PC-9 (cell line): ENCODE data around the gene MTMR10. TPM values are rescaled to one million over a fixed set of nuclear protein-coding genes. Genes with fewer than 3 reads are reported as not detected.

Experiments used
- BruUV-seq: library from RNA; stranded (reverse); fragments of 400-500 nt; replicated peaks from 2 replicates; lab custom pipeline; 2021; lab: Mats Ljungman, UMichigan
- CTCF ChIA-PET: fragments of 300-600 bp; sonication (Branson Sonifier 250); formaldehyde crosslinking; loops from one replicate; lab custom pipeline; 2022; ENCODE audit warnings: antibody characterized with exemption; lab: Charles Lee
- POLR2A ChIA-PET: fragments of 300-600 bp; sonication (Branson Sonifier 250); formaldehyde crosslinking; loops from one replicate; lab custom pipeline; 2022; ENCODE audit warnings: antibody characterized with exemption; ENCODE audit not compliant: unreplicated experiment; lab: Charles Lee
- DNase-seq, 2 experiments: peaks; one replicate each; pipeline versions ENCODE4 v3.0.0 to v3.0.0-alpha.2; 2015 to 2022; ENCODE audit warnings: mixed read lengths in 1 of 2
- H2AFZ ChIP-seq: fragments of 200-600 bp; sonication (generic); 2 replicates; pipeline ENCODE4 v1.8.1; 2017; ENCODE audit warnings: antibody characterized with exemption
- H3F3A ChIP-seq: fragments of 200-600 bp; sonication (generic); 2 replicates; pipeline ENCODE4 v1.8.1; 2017; ENCODE audit warnings: antibody characterized with exemption, mild to moderate bottlenecking, low read depth; ENCODE audit not compliant: insufficient read depth
- H3K27ac ChIP-seq: fragments of 200-600 bp; sonication (generic); 2 replicates; pipeline ENCODE4 v1.6.1; 2016; ENCODE audit warnings: mixed run types
- H3K27me3 ChIP-seq: fragments of 200-600 bp; sonication (generic); 2 replicates; pipeline ENCODE4 v1.6.1; 2016; ENCODE audit warnings: low read depth, mixed run types; ENCODE audit not compliant: insufficient read depth
- H3K36me3 ChIP-seq: fragments of 200-600 bp; sonication (generic); 2 replicates; pipeline ENCODE4 v1.6.1; 2016; ENCODE audit warnings: low read depth, mixed run types
- H3K4me1 ChIP-seq: fragments of 200-600 bp; sonication (generic); replicated peaks from 2 replicates; pipeline ENCODE4 v1.6.1; 2016; ENCODE audit warnings: mixed run types; ENCODE audit not compliant: insufficient read depth
- H3K4me2 ChIP-seq: fragments of 200-600 bp; sonication (generic); 2 replicates; pipeline ENCODE4 v1.6.1; 2017; ENCODE audit warnings: mixed run types
- H3K4me3 ChIP-seq: fragments of 200-600 bp; sonication (generic); 2 replicates; pipeline ENCODE4 v1.6.1; 2016; ENCODE audit warnings: mixed run types
- H3K79me2 ChIP-seq: fragments of 200-600 bp; sonication (generic); 2 replicates; pipeline ENCODE4 v1.6.1; 2017; ENCODE audit warnings: low read depth, mixed run types
- H3K9me2 ChIP-seq: fragments of 200-600 bp; sonication (generic); 2 replicates; pipeline ENCODE4 v1.8.1; 2017; ENCODE audit warnings: mild to moderate bottlenecking; ENCODE audit not compliant: insufficient read depth
- H3K9me3 ChIP-seq: fragments of 200-600 bp; sonication (generic); 2 replicates; pipeline ENCODE4 v1.8.1; 2016; ENCODE audit warnings: low read depth; ENCODE audit not compliant: insufficient read depth
- H4K20me1 ChIP-seq: fragments of 200-600 bp; sonication (generic); 2 replicates; pipeline ENCODE4 v1.8.1; 2017; ENCODE audit not compliant: insufficient read depth
- EZH2 ChIP-seq: fragments of 200-600 bp; sonication (generic); IDR thresholded peaks from 2 replicates; pipeline ENCODE4 v1.8.0; 2017; ENCODE audit warnings: antibody characterized with exemption, low read depth
- intact Hi-C: fragments of 100-400 bp; cut with micrococcal nuclease; formaldehyde crosslinking; loops from one replicate; pipeline ENCODE4 v1.10.0; 2022; ENCODE audit not compliant: unreplicated experiment
- total RNA-seq: library from RNA; stranded (reverse); gene quantifications from 2 replicates; pipeline ENCODE4 v1.2.3, GENCODE V29; 2021
- TF ChIP-seq, protein P1 (sequence below): fragments of 200-600 bp; sonication (generic); conservative IDR thresholded peaks from 2 replicates; pipeline ENCODE4 v1.6.1; 2017; ENCODE audit warnings: mixed run types, antibody characterized with exemption, mild to moderate bottlenecking, moderate library complexity

MTMR10 gene
- total RNA-seq, 1 experiment from 2014 or later = 6.2 TPM

- ChIA-PET CTCF (no interaction called here), POLR2A (no interaction called here)
- H2AFZ ChIP-seq = no peak overlapping the region
- no peaks in the 10 kb centered on the region for H3K79me2 ChIP-seq
- no TSS peak for BruUV-seq
- no peaks in the 10 kb centered on the region; the same call in 1 of the 2 replicates for H3K36me3 ChIP-seq
- no peaks in the 10 kb centered on the region for H3F3A ChIP-seq
- H3K4me3 ChIP-seq = no peak overlapping the region
- DNase-seq = no peak
- H3K4me1 ChIP-seq = no peaks in the 10 kb centered on the region
- no peaks in the 10 kb centered on the region for H4K20me1 ChIP-seq
- H3K9me2 ChIP-seq = no peaks in the 10 kb centered on the region
- H3K4me2 ChIP-seq = no peak overlapping the region
- no peak overlapping the region for H3K27ac ChIP-seq
- TF ChIP-seq, protein P1, sequence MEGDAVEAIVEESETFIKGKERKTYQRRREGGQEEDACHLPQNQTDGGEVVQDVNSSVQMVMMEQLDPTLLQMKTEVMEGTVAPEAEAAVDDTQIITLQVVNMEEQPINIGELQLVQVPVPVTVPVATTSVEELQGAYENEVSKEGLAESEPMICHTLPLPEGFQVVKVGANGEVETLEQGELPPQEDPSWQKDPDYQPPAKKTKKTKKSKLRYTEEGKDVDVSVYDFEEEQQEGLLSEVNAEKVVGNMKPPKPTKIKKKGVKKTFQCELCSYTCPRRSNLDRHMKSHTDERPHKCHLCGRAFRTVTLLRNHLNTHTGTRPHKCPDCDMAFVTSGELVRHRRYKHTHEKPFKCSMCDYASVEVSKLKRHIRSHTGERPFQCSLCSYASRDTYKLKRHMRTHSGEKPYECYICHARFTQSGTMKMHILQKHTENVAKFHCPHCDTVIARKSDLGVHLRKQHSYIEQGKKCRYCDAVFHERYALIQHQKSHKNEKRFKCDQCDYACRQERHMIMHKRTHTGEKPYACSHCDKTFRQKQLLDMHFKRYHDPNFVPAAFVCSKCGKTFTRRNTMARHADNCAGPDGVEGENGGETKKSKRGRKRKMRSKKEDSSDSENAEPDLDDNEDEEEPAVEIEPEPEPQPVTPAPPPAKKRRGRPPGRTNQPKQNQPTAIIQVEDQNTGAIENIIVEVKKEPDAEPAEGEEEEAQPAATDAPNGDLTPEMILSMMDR = no peak
- TF ChIP-seq EZH2 = no peak
- no peaks in the 10 kb centered on the region for H3K27me3 ChIP-seq
- no peaks in the 10 kb centered on the region for H3K9me3 ChIP-seq
- intact Hi-C loops = no loop called here
Measured at GRCh38 chr15:30939161-30939560, 52.3 kb downstream of the MTMR10 start.

DNA sequence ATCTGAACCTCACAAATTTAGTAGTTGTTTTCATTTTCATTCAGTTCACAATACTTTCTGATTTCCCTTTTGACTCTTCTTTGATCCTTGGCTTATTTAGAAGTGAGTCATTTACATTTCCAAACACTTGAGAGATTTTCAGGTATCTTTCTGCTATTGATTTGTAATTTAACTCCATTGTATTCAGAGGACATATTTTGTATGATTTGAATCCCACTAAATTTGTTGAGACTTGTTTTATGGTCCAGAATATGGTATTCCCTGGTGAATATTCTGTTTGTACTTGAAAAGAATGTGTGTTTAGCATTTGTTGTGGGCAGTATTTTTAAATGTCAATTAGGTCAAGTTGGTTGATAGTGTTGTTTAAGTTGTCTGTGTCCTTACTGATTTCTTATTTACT, 58.1 kb downstream of the MTMR10 start:
- intact Hi-C loops = no loop called here

DNA sequence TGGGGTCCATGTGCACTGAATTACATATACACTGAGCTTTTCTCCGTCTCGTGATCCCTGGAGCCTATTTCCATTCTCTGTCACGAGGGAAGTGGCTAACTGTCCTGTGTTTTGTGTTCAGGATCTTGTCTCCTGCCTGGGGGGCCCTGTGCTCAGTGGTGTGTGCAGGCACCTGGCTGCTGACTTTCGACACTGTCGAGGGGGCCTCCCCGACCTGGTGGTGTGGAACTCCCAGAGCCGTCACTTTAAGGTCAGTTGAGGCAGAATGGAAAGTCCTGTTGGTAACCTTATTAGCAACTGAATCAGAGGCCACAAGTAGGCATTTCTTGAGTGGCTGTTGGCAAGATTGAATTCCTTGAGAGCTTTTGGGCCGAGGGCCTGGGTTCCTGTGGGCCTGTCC, 61.0 kb downstream of the MTMR10 start:
- CTCF ChIA-PET = no interaction called here
- Histone ChIP-seq H3K27ac (no peak overlapping the region), H3K4me3 (no peak overlapping the region), H3K36me3 (no peaks in the 10 kb centered on the region; the same call in 1 of the 2 replicates), H3K9me2 (no peaks in the 10 kb centered on the region), H3F3A (no peaks in the 10 kb centered on the region), H4K20me1 (no peaks in the 10 kb centered on the region), H3K4me2 (no peak overlapping the region), H3K4me1 (no peaks in the 10 kb centered on the region), H3K27me3 (no peaks in the 10 kb centered on the region), H2AFZ (no peak overlapping the region), H3K9me3 (no peaks in the 10 kb centered on the region), H3K79me2 (no peaks in the 10 kb centered on the region)
- no peak for DNase-seq
- intact Hi-C loops = no loop called here
- POLR2A ChIA-PET = no interaction called here
- TF ChIP-seq EZH2 = no peak
- TF ChIP-seq, protein P1 = no peak
- no TSS peak for BruUV-seq

More for the DNA sequence above, 58.1 kb downstream of the MTMR10 start:
- POLR2A ChIA-PET = no interaction called here
- Histone ChIP-seq H3K79me2 (no peaks in the 10 kb centered on the region), H3K9me2 (no peaks in the 10 kb centered on the region), H3K4me1 (no peaks in the 10 kb centered on the region), H2AFZ (no peak overlapping the region), H3K36me3 (no peaks in the 10 kb centered on the region; the same call in 1 of the 2 replicates), H3K27me3 (no peaks in the 10 kb centered on the region), H3K4me3 (no peak overlapping the region), H3K27ac (no peak overlapping the region), H4K20me1 (no peaks in the 10 kb centered on the region), H3K9me3 (no peaks in the 10 kb centered on the region), H3K4me2 (no peak overlapping the region), H3F3A (no peaks in the 10 kb centered on the region)
- DNase-seq = no peak
- TF ChIP-seq, protein P1 = no peak
- TF ChIP-seq EZH2 = no peak
- BruUV-seq = no TSS peak
- CTCF ChIA-PET = no interaction called here
